OCI-LY3 (cell line): ENCODE measurements around the gene RAET1L.

Source experiments
- EZH2phosphoT487 ChIP-seq: fragments of 200-600 bp; shearing (Covaris generic); IDR thresholded peaks from 2 replicates; pipeline ENCODE4 v1.6.1; 2018; ENCODE audit warnings: antibody characterized with exemption, mixed run types, low read depth
- TF ChIP-seq, protein P1 (sequence below): fragments of 200-600, 300-600 bp; sonication (generic); IDR thresholded peaks from 2 replicates; pipeline ENCODE4 v1.5.1; 2014; ENCODE audit warnings: antibody characterized with exemption, low read length, low read depth

DNA sequence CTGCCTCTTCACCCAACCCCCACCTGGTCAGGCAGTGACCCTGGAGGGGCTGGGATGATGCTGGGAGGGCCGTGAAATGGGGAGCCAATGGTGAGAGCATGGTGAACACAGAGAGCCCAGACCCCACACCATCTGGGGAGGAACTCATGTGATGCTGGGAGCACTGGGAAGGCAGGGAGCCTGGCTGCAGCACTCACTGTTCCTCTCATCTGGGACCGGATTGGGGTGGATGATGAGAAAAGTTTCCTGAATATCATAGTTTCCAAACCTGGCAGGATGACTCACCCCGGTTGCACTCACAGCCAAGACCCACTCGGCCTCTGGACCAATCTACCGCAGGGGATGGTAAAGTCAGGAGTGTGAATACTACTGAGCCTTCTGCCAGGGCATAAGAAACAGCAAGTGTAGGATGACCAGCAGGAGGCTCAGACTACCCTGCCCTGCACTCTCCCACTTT, 39.8 kb downstream of the RAET1L start:
- TF ChIP-seq, protein P1, sequence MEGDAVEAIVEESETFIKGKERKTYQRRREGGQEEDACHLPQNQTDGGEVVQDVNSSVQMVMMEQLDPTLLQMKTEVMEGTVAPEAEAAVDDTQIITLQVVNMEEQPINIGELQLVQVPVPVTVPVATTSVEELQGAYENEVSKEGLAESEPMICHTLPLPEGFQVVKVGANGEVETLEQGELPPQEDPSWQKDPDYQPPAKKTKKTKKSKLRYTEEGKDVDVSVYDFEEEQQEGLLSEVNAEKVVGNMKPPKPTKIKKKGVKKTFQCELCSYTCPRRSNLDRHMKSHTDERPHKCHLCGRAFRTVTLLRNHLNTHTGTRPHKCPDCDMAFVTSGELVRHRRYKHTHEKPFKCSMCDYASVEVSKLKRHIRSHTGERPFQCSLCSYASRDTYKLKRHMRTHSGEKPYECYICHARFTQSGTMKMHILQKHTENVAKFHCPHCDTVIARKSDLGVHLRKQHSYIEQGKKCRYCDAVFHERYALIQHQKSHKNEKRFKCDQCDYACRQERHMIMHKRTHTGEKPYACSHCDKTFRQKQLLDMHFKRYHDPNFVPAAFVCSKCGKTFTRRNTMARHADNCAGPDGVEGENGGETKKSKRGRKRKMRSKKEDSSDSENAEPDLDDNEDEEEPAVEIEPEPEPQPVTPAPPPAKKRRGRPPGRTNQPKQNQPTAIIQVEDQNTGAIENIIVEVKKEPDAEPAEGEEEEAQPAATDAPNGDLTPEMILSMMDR, result no peak
- TF ChIP-seq EZH2phosphoT487, result no peak
